HL-60 (cell line): ENCODE data around the gene FOXN1.
"Not testable (repeated sequence)": the region's sequence is repeated elsewhere in the genome, so short reads cannot be mapped to it uniquely, and the experiment has no call there.

Experiments
- CTCF ChIP-seq: IDR thresholded peaks from one replicate; pipeline ENCODE4 v1.5.1; 2011; ENCODE audit warnings: low read length, control low read depth, inconsistent platforms; ENCODE audit not compliant: insufficient read depth
- POLR2AphosphoS5 ChIP-seq: IDR thresholded peaks from 2 replicates; pipeline ENCODE4 v1.6.1; 2012; ENCODE audit warnings: low read depth
- REST ChIP-seq: IDR thresholded peaks from 2 replicates; pipeline ENCODE4 v1.6.1; 2012; ENCODE audit warnings: low read depth; ENCODE audit not compliant: insufficient replicate concordance

- TF ChIP-seq CTCF, REST, POLR2AphosphoS5: not testable (repeated sequence)
Observed at GRCh38 chr17:28468033-28468735, 38.0 kb upstream of the FOXN1 start.
